ACC112 (cell line): ENCODE results near the gene CDC42BPA.
"Not testable (repeated sequence)": the region's sequence is repeated elsewhere in the genome, so short reads cannot be mapped to it uniquely, and the experiment has no call there.

Experiments used
- H2AFZ ChIP-seq: fragments of 200-600 bp; sonication (generic); one replicate; pipeline ENCODE4 v1.6.0; 2017; ENCODE audit warnings: antibody characterized with exemption, low read length; ENCODE audit not compliant: unreplicated experiment
- H3K27ac ChIP-seq: fragments of 200-600 bp; sonication (generic); 2 replicates; pipeline ENCODE4 v1.5.1; 2014; ENCODE audit warnings: low read depth, mild to moderate bottlenecking, antibody characterized with exemption, low read length, moderate library complexity
- H3K27me3 ChIP-seq: fragments of 200-600 bp; sonication (generic); 2 replicates; pipeline ENCODE4 v1.6.1; 2014; ENCODE audit warnings: mild to moderate bottlenecking, antibody characterized with exemption, low read length, moderate library complexity, mixed read lengths; ENCODE audit not compliant: insufficient read depth
- H3K36me3 ChIP-seq: fragments of 200-600 bp; sonication (generic); 2 replicates; pipeline ENCODE4 v1.6.1; 2016; ENCODE audit warnings: mild to moderate bottlenecking, antibody characterized with exemption, low read length, moderate library complexity, mixed read lengths; ENCODE audit not compliant: insufficient read depth
- H3K4me1 ChIP-seq: fragments of 200-600 bp; sonication (generic); one replicate; pipeline ENCODE4 v1.6.1; 2016; ENCODE audit warnings: low read length, mixed read lengths; ENCODE audit not compliant: insufficient read depth, unreplicated experiment, control insufficient read depth
- H3K4me3 ChIP-seq: fragments of 200-600 bp; sonication (generic); 2 replicates; pipeline ENCODE4 v1.5.1; 2014; ENCODE audit warnings: mild to moderate bottlenecking, low read depth, low read length
- H3K79me2 ChIP-seq: fragments of 200-600 bp; sonication (generic); one replicate; pipeline ENCODE4 v1.6.0; 2016; ENCODE audit warnings: low read length; ENCODE audit not compliant: control insufficient read depth, unreplicated experiment, insufficient read depth

CDC42BPA gene

GRCh38 chr1:227132695-227133094, 185.6 kb downstream of the CDC42BPA start:
- H3K4me1 ChIP-seq: peaks cover 14% of the 10 kb centered on the region
- not testable (repeated sequence) for H3K27ac ChIP-seq

GRCh38 chr1:227131193-227131592, 187.1 kb downstream of the CDC42BPA start:
- Histone ChIP-seq H3K4me3 (no peak overlapping the region), H3K4me1 (peaks cover 14% of the 10 kb centered on the region), H3K27me3 (no peaks in the 10 kb centered on the region), H2AFZ (no peak overlapping the region), H3K36me3 (peaks cover 6% of the 10 kb centered on the region), H3K27ac (no peak overlapping the region), H3K79me2 (no peaks in the 10 kb centered on the region)

More at GRCh38 chr1:227132695-227133094, 185.6 kb downstream of the CDC42BPA start:
- H3K36me3 ChIP-seq, H3K27me3 ChIP-seq, H3K4me3 ChIP-seq, H3K79me2 ChIP-seq, H2AFZ ChIP-seq: not testable (repeated sequence)

- Histone ChIP-seq H3K27me3 (no peaks in the 10 kb centered on the region), H3K79me2 (no peaks in the 10 kb centered on the region), H3K4me1 (no peaks in the 10 kb centered on the region), H2AFZ (no peak overlapping the region), H3K4me3 (no peak overlapping the region), H3K27ac (no peak overlapping the region), H3K36me3 (peaks cover 6% of the 10 kb centered on the region)
Observed at GRCh38 chr1:227127891-227128290, 190.4 kb downstream of the CDC42BPA start.

GRCh38 chr1:227125929-227126545, 192.3 kb downstream of the CDC42BPA start:
- Histone ChIP-seq H2AFZ (no peak overlapping the region), H3K36me3 (peaks cover 6% of the 10 kb centered on the region), H3K27me3 (no peaks in the 10 kb centered on the region), H3K79me2 (no peaks in the 10 kb centered on the region), H3K27ac (no peak overlapping the region), H3K4me1 (no peaks in the 10 kb centered on the region), H3K4me3 (no peak overlapping the region)

GRCh38 chr1:227124473-227124872, 193.8 kb downstream of the CDC42BPA start:
- H3K36me3 ChIP-seq: peaks cover 6% of the 10 kb centered on the region
- H3K4me3 ChIP-seq: no peak overlapping the region
- H3K27ac ChIP-seq: no peak overlapping the region
- H2AFZ ChIP-seq: no peak overlapping the region
- H3K4me1 ChIP-seq: no peaks in the 10 kb centered on the region
- H3K79me2 ChIP-seq: no peaks in the 10 kb centered on the region
- H3K27me3 ChIP-seq: no peaks in the 10 kb centered on the region

GRCh38 chr1:227120826-227121225, 197.5 kb downstream of the CDC42BPA start:
- Histone ChIP-seq H3K27me3 (no peaks in the 10 kb centered on the region), H3K4me3 (no peak overlapping the region), H3K79me2 (no peaks in the 10 kb centered on the region), H3K36me3 (no peaks in the 10 kb centered on the region), H2AFZ (no peak overlapping the region), H3K27ac (no peak overlapping the region), H3K4me1 (no peaks in the 10 kb centered on the region)

GRCh38 chr1:227112538-227112937, 205.8 kb downstream of the CDC42BPA start:
- H3K36me3 ChIP-seq: peaks cover 28% of the 10 kb centered on the region
- H3K27me3 ChIP-seq: no peaks in the 10 kb centered on the region
- no peak overlapping the region for H2AFZ ChIP-seq

GRCh38 chr1:227111782-227112181, 206.5 kb downstream of the CDC42BPA start:
- no peak overlapping the region for H2AFZ ChIP-seq
- peaks cover 36% of the 10 kb centered on the region for H3K36me3 ChIP-seq
- no peak overlapping the region for H3K27ac ChIP-seq
- H3K79me2 ChIP-seq: no peaks in the 10 kb centered on the region
- H3K4me1 ChIP-seq: no peaks in the 10 kb centered on the region
- no peak overlapping the region for H3K4me3 ChIP-seq
- no peaks in the 10 kb centered on the region for H3K27me3 ChIP-seq

More at GRCh38 chr1:227112538-227112937, 205.8 kb downstream of the CDC42BPA start:
- Histone ChIP-seq H3K4me3 (no peak overlapping the region), H3K4me1 (no peaks in the 10 kb centered on the region), H3K79me2 (no peaks in the 10 kb centered on the region), H3K27ac (no peak overlapping the region)

GRCh38 chr1:227105291-227105690, 213.0 kb downstream of the CDC42BPA start:
- H3K4me3 ChIP-seq, H3K79me2 ChIP-seq, H2AFZ ChIP-seq, H3K4me1 ChIP-seq, H3K27ac ChIP-seq, H3K27me3 ChIP-seq: not testable (repeated sequence)
- H3K36me3 ChIP-seq: peaks cover 27% of the 10 kb centered on the region

- Histone ChIP-seq H3K36me3 (peaks cover 13% of the 10 kb centered on the region), H3K27ac (no peak overlapping the region), H3K4me1 (no peaks in the 10 kb centered on the region), H2AFZ (no peak overlapping the region), H3K4me3 (no peak overlapping the region), H3K79me2 (no peaks in the 10 kb centered on the region), H3K27me3 (no peaks in the 10 kb centered on the region)
Observed at GRCh38 chr1:227102056-227102455, 216.2 kb downstream of the CDC42BPA start.

- H3K27me3 ChIP-seq: no peaks in the 10 kb centered on the region
- H3K4me1 ChIP-seq: no peaks in the 10 kb centered on the region
- no peaks in the 10 kb centered on the region for H3K79me2 ChIP-seq
- H3K27ac ChIP-seq: no peak overlapping the region
- H2AFZ ChIP-seq: no peak overlapping the region
- H3K36me3 ChIP-seq: peaks cover 16% of the 10 kb centered on the region
- H3K4me3 ChIP-seq: no peak overlapping the region
Observed at GRCh38 chr1:227094249-227094966, 223.9 kb downstream of the CDC42BPA start.
